NB4 (cell line): ENCODE measurements around the gene S100A6.

Experiments used
- DNase-seq: peaks from one replicate; pipeline ENCODE4 v3.0.0; 2010; ENCODE audit warnings: low read depth
- H3K4me3 ChIP-seq: one replicate; pipeline ENCODE4 v1.5.1; 2011; ENCODE audit warnings: mild to moderate bottlenecking, low read depth, low read length, moderate library complexity
- CTCF ChIP-seq: IDR thresholded peaks from one replicate; pipeline ENCODE4 v1.5.1; 2012; ENCODE audit warnings: low read depth, low read length
- MAX ChIP-seq: IDR thresholded peaks from 2 replicates; pipeline ENCODE4 v1.6.1; 2011; ENCODE audit warnings: low read depth, low read length
- MYC ChIP-seq: IDR thresholded peaks from 2 replicates; pipeline ENCODE4 v1.6.1; 2011; ENCODE audit warnings: low read depth, low read length
- POLR2A ChIP-seq: IDR thresholded peaks from 2 replicates; pipeline ENCODE4 v1.6.1; 2011; ENCODE audit warnings: mild to moderate bottlenecking; ENCODE audit not compliant: insufficient read length; ENCODE audit errors: extremely low read depth

The S100A6 gene

GRCh38 chr1:153550827-153551500 lies 15.2 kb upstream of the S100A6 start:
- DNase-seq, result peak; percentile 82
- TF ChIP-seq MYC (no peak), POLR2A (no peak), CTCF (no peak), MAX (no peak)
- no peak overlapping the region for H3K4me3 ChIP-seq

- H3K4me3 ChIP-seq, result no peak overlapping the region
- DNase-seq, result no peak
- TF ChIP-seq MAX (no peak), MYC (no peak), CTCF (no peak), POLR2A (no peak)
Observed at GRCh38 chr1:153550398-153550758, 14.6 kb upstream of the S100A6 start.

GRCh38 chr1:153549741-153550397 lies 14.1 kb upstream of the S100A6 start:
- H3K4me3 ChIP-seq, result no peak overlapping the region
- TF ChIP-seq MYC (no peak), CTCF (no peak), MAX (no peak), POLR2A (no peak)
- no peak for DNase-seq

GRCh38 chr1:153548722-153549688 lies 13.2 kb upstream of the S100A6 start, which contains the start of gene S100A3:
Gene S100A3 (minus strand): TSS chr1:153549258. CDS start chr1:153548485, 773 bp downstream.
- peak; percentile 43 for DNase-seq
- H3K4me3 ChIP-seq, result no peak within 1 kb of the TSS
- TF ChIP-seq MYC (no peak), POLR2A (no peak), CTCF (no peak), MAX (no peak)
